ENCODE data around the gene ACCS.

ACCS gene

GRCh38 chr11:44043157-44043556 lies 22.9 kb upstream of the ACCS start:
- DNase-seq (ENCODE audit: low spot score), result no peak

GRCh38 chr11:44046182-44046581 lies 19.9 kb upstream of the ACCS start:
- no peak for DNase-seq (ENCODE audit: low spot score)

- no peak for DNase-seq (ENCODE audit: low spot score)
These were observed 18.8 kb upstream of the ACCS start for GRCh38 chr11:44047298-44047697.

GRCh38 chr11:44047931-44048431 lies 18.1 kb upstream of the ACCS start, which contains the start of gene ACCSL:
Gene ACCSL, plus strand, starts transcription at chr11:44047981. Its CDS starts 56 bp downstream, at chr11:44048037.
- no peak for DNase-seq (ENCODE audit: low spot score)

- DNase-seq (ENCODE audit: low spot score), result no peak
These were observed 16.2 kb upstream of the ACCS start for GRCh38 chr11:44049832-44050231.

- DNase-seq (ENCODE audit: low spot score), result no peak
These were observed 14.9 kb upstream of the ACCS start for GRCh38 chr11:44051171-44051570.

GRCh38 chr11:44057340-44057739 lies 8.7 kb upstream of the ACCS start:
- no peak for DNase-seq (ENCODE audit: low spot score)

GRCh38 chr11:44058275-44058674 lies 7.8 kb upstream of the ACCS start:
- no peak for DNase-seq (ENCODE audit: low spot score)

- no peak for DNase-seq (ENCODE audit: low spot score)
These were observed 859 bp upstream of the ACCS start for GRCh38 chr11:44065161-44065661.

- DNase-seq (ENCODE audit: low spot score), result no peak
These were observed 667 bp downstream of the ACCS start for GRCh38 chr11:44066732-44067141.

- DNase-seq (ENCODE audit: low spot score), result no peak
These were observed 1.2 kb downstream of the ACCS start for GRCh38 chr11:44067266-44067665.

GRCh38 chr11:44068180-44068579 lies 2.1 kb downstream of the ACCS start:
- DNase-seq (ENCODE audit: low spot score), result no peak

GRCh38 chr11:44071157-44071556 lies 5.1 kb downstream of the ACCS start:
- DNase-seq (ENCODE audit: low spot score), result peak; percentile 41

GRCh38 chr11:44072757-44073658 lies 6.9 kb downstream of the ACCS start:
- peak; percentile 30 for DNase-seq (ENCODE audit: low spot score)

GRCh38 chr11:44078794-44079193 lies 12.7 kb downstream of the ACCS start:
- DNase-seq (ENCODE audit: low spot score), result no peak

- DNase-seq (ENCODE audit: low spot score), result peak; percentile 33
These were observed 13.3 kb downstream of the ACCS start for GRCh38 chr11:44079376-44079775.

GRCh38 chr11:44080951-44081350 lies 14.9 kb downstream of the ACCS start:
- peak; percentile 41 for DNase-seq (ENCODE audit: low spot score)

- DNase-seq (ENCODE audit: low spot score), result no peak
These were observed 16.6 kb downstream of the ACCS start for GRCh38 chr11:44082645-44083044.

- DNase-seq (ENCODE audit: low spot score), result peak; percentile 31
These were observed 17.4 kb downstream of the ACCS start for GRCh38 chr11:44083433-44083832.

GRCh38 chr11:44083906-44084305 lies 17.8 kb downstream of the ACCS start:
- DNase-seq (ENCODE audit: low spot score), result no peak

GRCh38 chr11:44085330-44085729 lies 19.3 kb downstream of the ACCS start:
- DNase-seq (ENCODE audit: low spot score), result no peak

GRCh38 chr11:44088377-44088776 lies 22.3 kb downstream of the ACCS start:
- no peak for DNase-seq (ENCODE audit: low spot score)

- peak; percentile 8 for DNase-seq (ENCODE audit: low spot score)
These were observed 22.8 kb downstream of the ACCS start for GRCh38 chr11:44088871-44089270.

All from left forelimb (tissue), 1 donor.